ENCODE data around the gene NABP2. TPM values are rescaled to one million over a fixed set of nuclear protein-coding genes. Genes with fewer than 3 reads are reported as not detected.

The NABP2 gene
- 42.1 and 45.3 TPM in 2 replicates for total RNA-seq
- long read RNA-seq, transcript NABP2-203 (6 exons, 1,775 nt), result minor isoform, 8 of 78 reads
- long read RNA-seq, transcript NABP2-201 (7 exons, 1,417 nt), result major isoform, 57 of 78 reads
- long read RNA-seq, partial matches to known transcripts, result 3 of 78 reads
- long read RNA-seq, other reads (novel, unspliced or antisense), result 3 of 78 reads

DNA sequence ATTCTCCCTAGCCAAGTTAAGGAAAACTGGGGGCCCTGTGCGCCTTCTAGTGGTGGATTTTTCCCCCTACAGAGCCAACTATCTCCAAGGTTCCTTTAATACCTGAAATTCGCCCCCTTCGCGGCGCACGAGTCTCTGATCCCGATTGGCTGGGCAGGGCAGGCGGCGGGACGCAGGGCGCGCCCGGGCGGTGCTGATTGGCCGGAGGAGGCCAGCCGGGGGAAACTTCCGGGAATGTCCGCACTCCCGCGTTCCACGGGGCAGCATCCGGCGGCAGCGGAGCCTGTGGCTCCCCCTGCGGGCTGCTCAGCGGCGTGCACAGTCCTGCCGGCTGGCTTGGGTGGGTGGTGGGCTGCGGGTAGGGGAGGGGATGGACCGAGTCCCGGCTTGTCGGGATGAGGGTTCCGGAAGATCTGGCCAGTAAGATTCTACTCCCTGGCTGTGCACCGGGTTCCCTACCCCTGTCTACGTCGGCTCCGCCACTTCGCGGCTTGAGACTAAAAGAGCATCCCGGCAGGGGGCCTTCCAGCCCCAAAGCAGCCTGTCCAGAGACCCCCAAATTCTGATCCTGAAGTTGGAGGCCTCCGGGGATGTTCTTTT, at the start of gene NABP2:
NABP2 (plus strand) TSS at position 241 of the 600 bp plus-strand sequence. CDS start 515 bp downstream, outside the sequence.
- Mint-ChIP-seq H3K27me3 (ENCODE audit: unreplicated experiment) (no peaks in the 10 kb centered on the region), H3K27ac (ENCODE audit: unreplicated experiment) (peak within 1 kb of the TSS; percentile 99), H3K36me3 (ENCODE audit: unreplicated experiment) (peaks cover 4% of the 10 kb centered on the region), H3K4me1 (ENCODE audit: unreplicated experiment) (peaks cover 38% of the 10 kb centered on the region), H3K9me3 (ENCODE audit: unreplicated experiment) (no peaks in the 10 kb centered on the region), H3K4me3 (ENCODE audit: unreplicated experiment) (peak within 1 kb of the TSS; percentile 83)
- DNase-seq (ENCODE audit: extremely low spot score, unreplicated experiment), result peak; percentile 99
- TF ChIP-seq, protein P1, sequence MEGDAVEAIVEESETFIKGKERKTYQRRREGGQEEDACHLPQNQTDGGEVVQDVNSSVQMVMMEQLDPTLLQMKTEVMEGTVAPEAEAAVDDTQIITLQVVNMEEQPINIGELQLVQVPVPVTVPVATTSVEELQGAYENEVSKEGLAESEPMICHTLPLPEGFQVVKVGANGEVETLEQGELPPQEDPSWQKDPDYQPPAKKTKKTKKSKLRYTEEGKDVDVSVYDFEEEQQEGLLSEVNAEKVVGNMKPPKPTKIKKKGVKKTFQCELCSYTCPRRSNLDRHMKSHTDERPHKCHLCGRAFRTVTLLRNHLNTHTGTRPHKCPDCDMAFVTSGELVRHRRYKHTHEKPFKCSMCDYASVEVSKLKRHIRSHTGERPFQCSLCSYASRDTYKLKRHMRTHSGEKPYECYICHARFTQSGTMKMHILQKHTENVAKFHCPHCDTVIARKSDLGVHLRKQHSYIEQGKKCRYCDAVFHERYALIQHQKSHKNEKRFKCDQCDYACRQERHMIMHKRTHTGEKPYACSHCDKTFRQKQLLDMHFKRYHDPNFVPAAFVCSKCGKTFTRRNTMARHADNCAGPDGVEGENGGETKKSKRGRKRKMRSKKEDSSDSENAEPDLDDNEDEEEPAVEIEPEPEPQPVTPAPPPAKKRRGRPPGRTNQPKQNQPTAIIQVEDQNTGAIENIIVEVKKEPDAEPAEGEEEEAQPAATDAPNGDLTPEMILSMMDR (IDR thresholded peaks at IDR 0.05), result peak; percentile 92

DNA sequence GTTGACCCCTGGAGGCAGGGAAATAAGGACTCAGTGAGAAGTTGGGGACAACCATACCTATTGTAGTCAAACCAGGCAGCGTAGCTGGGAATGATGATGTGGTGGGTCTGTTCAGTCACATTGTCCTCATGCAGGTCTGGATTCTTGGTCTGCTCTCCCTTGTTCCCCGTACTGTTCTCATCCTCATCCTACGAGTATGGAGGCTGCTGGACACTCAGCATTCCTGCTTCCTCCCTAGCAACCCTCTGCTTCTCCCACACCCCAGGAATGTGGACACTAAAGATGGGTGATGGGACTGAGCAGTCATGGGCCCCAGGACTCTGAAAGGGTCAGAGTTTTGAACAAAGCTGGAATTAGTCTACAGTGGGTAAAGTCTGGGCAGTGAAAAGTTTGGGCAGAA, 45.8 kb upstream of the NABP2 start:
- TF ChIP-seq, protein P1 (IDR thresholded peaks at IDR 0.05), result no peak
- Mint-ChIP-seq H3K27ac (ENCODE audit: unreplicated experiment) (no peak overlapping the region), H3K9me3 (ENCODE audit: unreplicated experiment) (no peaks in the 10 kb centered on the region), H3K4me1 (ENCODE audit: unreplicated experiment) (no peaks in the 10 kb centered on the region), H3K36me3 (ENCODE audit: unreplicated experiment) (peaks cover 56% of the 10 kb centered on the region), H3K27me3 (ENCODE audit: unreplicated experiment) (no peaks in the 10 kb centered on the region), H3K4me3 (ENCODE audit: unreplicated experiment) (no peak overlapping the region)
- DNase-seq (ENCODE audit: extremely low spot score, unreplicated experiment), result no peak

DNA sequence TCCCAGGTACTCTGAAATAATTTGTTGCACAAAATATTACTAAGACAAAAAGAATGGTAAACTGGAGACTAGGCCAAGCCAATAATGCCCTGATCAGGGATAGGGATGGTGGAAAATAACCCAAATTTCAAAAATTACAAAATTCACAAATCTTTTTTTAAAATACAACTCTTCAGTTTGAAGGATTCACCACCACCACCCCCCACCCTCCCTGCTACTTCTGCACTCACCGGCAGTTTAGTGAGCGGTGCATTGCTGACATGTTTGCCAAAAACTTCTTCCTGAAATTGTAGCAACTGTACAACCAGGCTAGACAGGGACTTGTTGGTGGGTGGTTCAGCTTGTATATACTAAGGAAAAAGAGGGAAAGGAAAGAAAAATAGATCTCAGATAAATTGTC, 37.2 kb upstream of the NABP2 start:
- Mint-ChIP-seq H3K4me3 (ENCODE audit: unreplicated experiment) (peak overlapping the region; percentile 29), H3K4me1 (ENCODE audit: unreplicated experiment) (peaks cover 28% of the 10 kb centered on the region), H3K27me3 (ENCODE audit: unreplicated experiment) (no peaks in the 10 kb centered on the region), H3K36me3 (ENCODE audit: unreplicated experiment) (peaks cover 28% of the 10 kb centered on the region), H3K9me3 (ENCODE audit: unreplicated experiment) (no peaks in the 10 kb centered on the region), H3K27ac (ENCODE audit: unreplicated experiment) (no peak overlapping the region)
- TF ChIP-seq, protein P1 (IDR thresholded peaks at IDR 0.05), result no peak
- no peak for DNase-seq (ENCODE audit: extremely low spot score, unreplicated experiment)

DNA sequence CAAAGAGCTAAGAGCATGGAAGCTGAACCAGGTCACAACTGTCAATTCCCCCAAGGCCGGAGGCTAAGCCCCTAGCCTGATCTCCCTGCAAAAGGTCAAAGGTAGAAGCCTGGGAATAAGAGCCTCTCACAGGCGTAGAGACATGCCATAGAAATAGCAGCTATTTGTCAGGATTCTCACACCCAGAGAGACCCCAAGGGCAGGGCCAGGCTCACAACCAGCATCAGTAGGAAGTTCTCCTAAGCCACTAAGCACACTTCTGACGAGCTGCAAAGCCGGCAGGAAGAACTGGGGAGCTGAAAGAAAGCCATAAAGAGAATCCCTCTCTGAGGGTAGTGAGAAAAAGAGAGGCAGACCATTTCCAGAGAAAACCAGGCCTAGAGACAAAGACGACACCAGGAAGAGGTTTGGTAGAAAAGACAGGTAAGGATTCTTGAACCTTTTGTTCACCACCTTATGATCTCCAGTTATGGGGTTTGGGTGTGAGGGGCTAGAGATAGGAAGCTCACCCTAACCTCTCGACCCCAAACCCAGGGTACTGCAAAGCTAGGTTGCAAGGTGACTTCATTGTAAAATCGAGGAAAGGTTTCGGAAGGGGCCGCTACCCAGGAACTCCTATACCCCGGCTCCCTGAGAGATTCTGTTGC, 35.9 kb upstream of the NABP2 start:
- TF ChIP-seq, protein P1 (IDR thresholded peaks at IDR 0.05), result no peak
- no peak for DNase-seq (ENCODE audit: extremely low spot score, unreplicated experiment)
- Mint-ChIP-seq H3K9me3 (ENCODE audit: unreplicated experiment) (no peaks in the 10 kb centered on the region), H3K36me3 (ENCODE audit: unreplicated experiment) (peaks cover 25% of the 10 kb centered on the region), H3K27ac (ENCODE audit: unreplicated experiment) (peak overlapping the region; percentile 87), H3K4me1 (ENCODE audit: unreplicated experiment) (peaks cover 33% of the 10 kb centered on the region), H3K4me3 (ENCODE audit: unreplicated experiment) (peak overlapping the region; percentile 81), H3K27me3 (ENCODE audit: unreplicated experiment) (no peaks in the 10 kb centered on the region)

DNA sequence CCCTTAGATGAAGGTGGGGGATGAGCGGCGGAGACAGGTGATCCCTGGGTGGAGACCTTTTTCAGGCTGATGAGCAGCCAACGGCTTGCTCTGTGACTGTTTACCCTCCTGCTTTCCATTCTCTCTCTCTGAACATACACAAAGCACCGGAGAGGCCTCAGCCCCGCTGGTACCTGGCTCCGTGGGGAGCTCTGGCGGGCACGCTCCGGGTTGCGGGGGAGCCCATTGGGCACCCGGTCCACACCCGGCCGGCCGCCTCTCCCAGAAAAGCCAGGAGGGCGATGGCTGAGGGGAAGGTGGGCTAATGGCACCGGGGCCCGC, 35.4 kb upstream of the NABP2 start:
- peaks cover 24% of the 10 kb centered on the region for H3K36me3 Mint-ChIP-seq (ENCODE audit: unreplicated experiment)
- no peaks in the 10 kb centered on the region for H3K27me3 Mint-ChIP-seq (ENCODE audit: unreplicated experiment)
- peaks cover 36% of the 10 kb centered on the region for H3K4me1 Mint-ChIP-seq (ENCODE audit: unreplicated experiment)
- peak overlapping the region; percentile 81 for H3K4me3 Mint-ChIP-seq (ENCODE audit: unreplicated experiment)
- no peak for DNase-seq (ENCODE audit: extremely low spot score, unreplicated experiment)
- TF ChIP-seq, protein P1 (IDR thresholded peaks at IDR 0.05), result no peak
- H3K9me3 Mint-ChIP-seq (ENCODE audit: unreplicated experiment), result no peaks in the 10 kb centered on the region
- peak overlapping the region; percentile 87 for H3K27ac Mint-ChIP-seq (ENCODE audit: unreplicated experiment)

Measured in osteocyte (in vitro differentiated cells).